A673 (cell line): ENCODE measurements around the gene RNF111. TPM values are rescaled to one million over a fixed set of nuclear protein-coding genes. Genes with fewer than 3 reads are reported as not detected.

Experiments used
- BruUV-seq: library from RNA; stranded (reverse); fragments of 400-500 nt; replicated peaks from 2 replicates; lab custom pipeline; 2021; lab: Mats Ljungman, UMichigan
- CTCF ChIA-PET: fragments of 300-600 bp; sonication (Branson Sonifier 250); formaldehyde crosslinking; loops from one replicate; lab custom pipeline; 2022; ENCODE audit warnings: antibody characterized with exemption; lab: Charles Lee
- POLR2A ChIA-PET: fragments of 300-600 bp; sonication (Branson Sonifier 250); formaldehyde crosslinking; loops from one replicate; lab custom pipeline; 2022; ENCODE audit warnings: antibody characterized with exemption; ENCODE audit not compliant: low non-redundant PET; lab: Charles Lee
- DNase-seq: peaks from one replicate; pipeline ENCODE4 v3.0.0-alpha.2; 2015; ENCODE audit warnings: low spot score
- H3K27ac ChIP-seq: fragments of 200-600 bp; sonication (generic); 2 replicates; pipeline ENCODE4 v1.5.1; 2016; ENCODE audit warnings: mixed run types, low read depth, mild to moderate bottlenecking, mixed read lengths, antibody characterized with exemption, low read length; ENCODE audit not compliant: poor library complexity, severe bottlenecking
- H3K27me3 ChIP-seq: fragments of 200-600 bp; sonication (generic); replicated peaks from 2 replicates; pipeline ENCODE4 v1.6.1; 2017; ENCODE audit warnings: mixed run types, low read depth, mild to moderate bottlenecking, mixed read lengths, antibody characterized with exemption, low read length; ENCODE audit not compliant: insufficient read depth, poor library complexity
- H3K36me3 ChIP-seq: fragments of 200-600 bp; sonication (generic); 2 replicates; pipeline ENCODE4 v1.6.1; 2016; ENCODE audit warnings: mixed run types, mild to moderate bottlenecking, mixed read lengths, antibody characterized with exemption, low read length; ENCODE audit not compliant: insufficient read depth, poor library complexity, severe bottlenecking
- H3K4me1 ChIP-seq: fragments of 200-600 bp; sonication (generic); 2 replicates; pipeline ENCODE4 v1.6.1; 2017; ENCODE audit warnings: mixed run types, mild to moderate bottlenecking, mixed read lengths, antibody characterized with exemption, low read length; ENCODE audit not compliant: insufficient read depth, poor library complexity, severe bottlenecking
- H3K4me3 ChIP-seq: fragments of 200-600 bp; sonication (generic); 2 replicates; pipeline ENCODE4 v1.5.1; 2016; ENCODE audit warnings: low read depth, mixed run types, mild to moderate bottlenecking, mixed read lengths, low read length; ENCODE audit not compliant: poor library complexity, severe bottlenecking
- H3K9me3 ChIP-seq: fragments of 200-600 bp; sonication (generic); 2 replicates; pipeline ENCODE4 v1.6.1; 2016; ENCODE audit warnings: mixed run types, low read depth, mild to moderate bottlenecking, mixed read lengths, antibody characterized with exemption, low read length; ENCODE audit not compliant: poor library complexity, severe bottlenecking
- CTCF ChIP-seq: fragments of 300-800, 200-600 bp; sonication (generic); conservative IDR thresholded peaks from 2 replicates; pipeline ENCODE4 v1.5.1; 2017; ENCODE audit warnings: low read depth, mild to moderate bottlenecking, antibody characterized with exemption, low read length, moderate library complexity, mixed read lengths
- EZH2 ChIP-seq: fragments of 200-600 bp; sonication (generic); IDR thresholded peaks from 2 replicates; pipeline ENCODE4 v1.6.1; 2017; ENCODE audit warnings: borderline replicate concordance, low read depth, mild to moderate bottlenecking, mixed read lengths, antibody characterized with exemption, low read length; ENCODE audit not compliant: poor library complexity, severe bottlenecking
- intact Hi-C: fragments of 100-400 bp; cut with micrococcal nuclease; formaldehyde crosslinking; loops from one replicate; pipeline ENCODE4 v1.10.0; 2022; ENCODE audit not compliant: unreplicated experiment
- total RNA-seq: library from RNA; stranded (reverse); gene quantifications from 2 replicates; pipeline ENCODE4 v1.2.3, GENCODE V29; 2021

Gene RNF111
- total RNA-seq, 1 experiment from 2014 or later: 34.4 TPM

- H3K27ac ChIP-seq: peak overlapping the region; percentile 96
- H3K36me3 ChIP-seq: peaks cover 28% of the 10 kb centered on the region
- no peak for DNase-seq
- CTCF ChIA-PET: no interaction called here
- peak overlapping the region; percentile 83 for H3K4me3 ChIP-seq
- H3K27me3 ChIP-seq: no peaks in the 10 kb centered on the region
- no TSS peak for BruUV-seq
- peaks cover 7% of the 10 kb centered on the region for H3K4me1 ChIP-seq
- TF ChIP-seq EZH2 (no peak), CTCF (no peak)
- intact Hi-C loops: loop anchor here (10.0 kb wide), 1 partner anchor 120 kb away; the partner anchor contains the start of gene RNF111
- POLR2A ChIA-PET: no interaction called here
- H3K9me3 ChIP-seq: no peaks in the 10 kb centered on the region
Observed at GRCh38 chr15:59104602-59104911, 117.1 kb downstream of the RNF111 start.

- CTCF ChIA-PET: no interaction called here
- BruUV-seq: no TSS peak
Observed at GRCh38 chr15:59104912-59105732, 117.7 kb downstream of the RNF111 start, which contains the start of gene CCNB2. TSS of gene CCNB2 (plus strand) at chr15:59105146. CDS start at chr15:59105269, 123 bp downstream.

GRCh38 chr15:59105854-59106253 is 118.4 kb downstream of the RNF111 start:
- intact Hi-C loops: loop anchor here (10.0 kb wide), 1 partner anchor 121 kb away; the partner anchor contains the start of gene RNF111
- Histone ChIP-seq H3K4me1 (peaks cover 7% of the 10 kb centered on the region), H3K27ac (peak overlapping the region; percentile 96), H3K9me3 (no peaks in the 10 kb centered on the region), H3K36me3 (peaks cover 40% of the 10 kb centered on the region), H3K4me3 (peak overlapping the region; percentile 83), H3K27me3 (no peaks in the 10 kb centered on the region)
- no peak for TF ChIP-seq CTCF
- BruUV-seq: TSS peak; percentile 58
- ChIA-PET POLR2A (no interaction called here), CTCF (no interaction called here)
- peak; percentile 2 for DNase-seq

More at GRCh38 chr15:59104912-59105732, 117.7 kb downstream of the RNF111 start, which contains the start of gene CCNB2:
- DNase-seq: peak; percentile 97
- POLR2A ChIA-PET: no interaction called here
- H3K4me3 ChIP-seq: peak within 1 kb of the TSS; percentile 83
- H3K4me1 ChIP-seq: peaks cover 7% of the 10 kb centered on the region
- H3K27ac ChIP-seq: peak within 1 kb of the TSS; percentile 96
- no peaks in the 10 kb centered on the region for H3K27me3 ChIP-seq
- peaks cover 33% of the 10 kb centered on the region for H3K36me3 ChIP-seq
- intact Hi-C loops: loop anchor here (10.0 kb wide), 1 partner anchor 120 kb away; the partner anchor contains the start of gene RNF111
- TF ChIP-seq CTCF: no peak
- TF ChIP-seq EZH2: no peak
- H3K9me3 ChIP-seq: no peaks in the 10 kb centered on the region
